Prostate gland (tissue), 2 donors: ENCODE results near the gene PFN3.

Experiments
- POLR2A ChIP-seq: fragments of 450-650 bp; IDR thresholded peaks from one replicate; pipeline ENCODE4 v1.6.1; 2016; ENCODE audit warnings: antibody characterized with exemption, mild to moderate bottlenecking
- TF ChIP-seq, protein P1 (sequence below), 4 experiments: fragments of 200-600 bp in 2 of 4; fragments of 450-650 bp in 2 of 4; sonication (generic) in 2 of 4; IDR thresholded peaks; 1 replicate in 3 of 4; 2 replicates in 1 of 4; pipeline ENCODE4 v1.5.1; 2016 to 2019; ENCODE audit warnings: antibody characterized with exemption in 4 of 4, mild to moderate bottlenecking in 2 of 4, moderate library complexity in 2 of 4

- TF ChIP-seq, protein P1, sequence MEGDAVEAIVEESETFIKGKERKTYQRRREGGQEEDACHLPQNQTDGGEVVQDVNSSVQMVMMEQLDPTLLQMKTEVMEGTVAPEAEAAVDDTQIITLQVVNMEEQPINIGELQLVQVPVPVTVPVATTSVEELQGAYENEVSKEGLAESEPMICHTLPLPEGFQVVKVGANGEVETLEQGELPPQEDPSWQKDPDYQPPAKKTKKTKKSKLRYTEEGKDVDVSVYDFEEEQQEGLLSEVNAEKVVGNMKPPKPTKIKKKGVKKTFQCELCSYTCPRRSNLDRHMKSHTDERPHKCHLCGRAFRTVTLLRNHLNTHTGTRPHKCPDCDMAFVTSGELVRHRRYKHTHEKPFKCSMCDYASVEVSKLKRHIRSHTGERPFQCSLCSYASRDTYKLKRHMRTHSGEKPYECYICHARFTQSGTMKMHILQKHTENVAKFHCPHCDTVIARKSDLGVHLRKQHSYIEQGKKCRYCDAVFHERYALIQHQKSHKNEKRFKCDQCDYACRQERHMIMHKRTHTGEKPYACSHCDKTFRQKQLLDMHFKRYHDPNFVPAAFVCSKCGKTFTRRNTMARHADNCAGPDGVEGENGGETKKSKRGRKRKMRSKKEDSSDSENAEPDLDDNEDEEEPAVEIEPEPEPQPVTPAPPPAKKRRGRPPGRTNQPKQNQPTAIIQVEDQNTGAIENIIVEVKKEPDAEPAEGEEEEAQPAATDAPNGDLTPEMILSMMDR (IDR thresholded peaks at IDR 0.05) = no peak
- TF ChIP-seq POLR2A = no peak
These were observed 16.3 kb downstream of the PFN3 start, which contains the start of gene SLC34A1 for GRCh38 chr5:177384134-177384533.
